ENCODE measurements around the gene PCDHB6. TPM values are rescaled to one million over a fixed set of nuclear protein-coding genes. Genes with fewer than 3 reads are reported as not detected.
"Not testable (repeated sequence)": the region's sequence is repeated elsewhere in the genome, so short reads cannot be mapped to it uniquely, and the experiment has no call there.

The PCDHB6 gene
- total RNA-seq, result not detected in 2 replicates

- Mint-ChIP-seq H3K27ac (no peak within 1 kb of the TSS), H3K4me3 (ENCODE audit: low read depth) (no peak within 1 kb of the TSS), H3K27me3 (ENCODE audit: low read depth) (no peaks in the 10 kb centered on the region), H3K9me3 (peaks cover 31% of the 10 kb centered on the region), H3K4me1 (ENCODE audit: low read depth) (no peaks in the 10 kb centered on the region), H3K36me3 (ENCODE audit: low read depth) (no peaks in the 10 kb centered on the region)
- intact Hi-C loops (cut with micrococcal nuclease), result no loop called here
- no peak for DNase-seq (ENCODE audit: low spot score)
These were observed at the start of gene PCDHB6 for GRCh38 chr5:141149812-141150211. Gene PCDHB6 (plus strand): TSS chr5:141150057. CDS start chr5:141150258, 201 bp downstream.

GRCh38 chr5:141100243-141100805 lies 49.5 kb upstream of the PCDHB6 start, which contains the start of gene PCDHB3:
Gene PCDHB3 (plus strand): TSS chr5:141100473. CDS start chr5:141100650, 177 bp downstream.
- H3K27me3 Mint-ChIP-seq (ENCODE audit: low read depth), result no peaks in the 10 kb centered on the region

GRCh38 chr5:141101059-141101458 lies 48.8 kb upstream of the PCDHB6 start:
- intact Hi-C loops (cut with micrococcal nuclease), result no loop called here
- Mint-ChIP-seq H3K9me3 (peaks cover 27% of the 10 kb centered on the region), H3K27ac (no peak overlapping the region), H3K36me3 (ENCODE audit: low read depth) (no peaks in the 10 kb centered on the region), H3K4me3 (ENCODE audit: low read depth) (no peak overlapping the region), H3K27me3 (ENCODE audit: low read depth) (no peaks in the 10 kb centered on the region), H3K4me1 (ENCODE audit: low read depth) (peaks cover 3% of the 10 kb centered on the region)
- DNase-seq (ENCODE audit: low spot score), result no peak

More at GRCh38 chr5:141100243-141100805, 49.5 kb upstream of the PCDHB6 start, which contains the start of gene PCDHB3:
- Mint-ChIP-seq H3K4me3 (ENCODE audit: low read depth) (no peak within 1 kb of the TSS), H3K9me3 (peaks cover 31% of the 10 kb centered on the region), H3K36me3 (ENCODE audit: low read depth) (no peaks in the 10 kb centered on the region), H3K27ac (no peak within 1 kb of the TSS), H3K4me1 (ENCODE audit: low read depth) (peaks cover 3% of the 10 kb centered on the region)
- no peak for DNase-seq (ENCODE audit: low spot score)
- intact Hi-C loops (cut with micrococcal nuclease), result no loop called here

GRCh38 chr5:141102070-141102469 lies 47.8 kb upstream of the PCDHB6 start:
- DNase-seq (ENCODE audit: low spot score), result not testable (repeated sequence)

GRCh38 chr5:141102471-141102870 lies 47.4 kb upstream of the PCDHB6 start:
- H3K27me3 Mint-ChIP-seq (ENCODE audit: low read depth); H3K4me1 Mint-ChIP-seq (ENCODE audit: low read depth); intact Hi-C loops (cut with micrococcal nuclease); DNase-seq (ENCODE audit: low spot score); H3K36me3 Mint-ChIP-seq (ENCODE audit: low read depth); H3K27ac Mint-ChIP-seq; H3K4me3 Mint-ChIP-seq (ENCODE audit: low read depth): not testable (repeated sequence)
- H3K9me3 Mint-ChIP-seq, result peaks cover 33% of the 10 kb centered on the region

More at GRCh38 chr5:141102070-141102469, 47.8 kb upstream of the PCDHB6 start:
- H3K4me1 Mint-ChIP-seq (ENCODE audit: low read depth); H3K27ac Mint-ChIP-seq; H3K4me3 Mint-ChIP-seq (ENCODE audit: low read depth); H3K27me3 Mint-ChIP-seq (ENCODE audit: low read depth); intact Hi-C loops (cut with micrococcal nuclease); H3K36me3 Mint-ChIP-seq (ENCODE audit: low read depth): not testable (repeated sequence)
- peaks cover 29% of the 10 kb centered on the region for H3K9me3 Mint-ChIP-seq

- DNase-seq (ENCODE audit: low spot score), result no peak
- Mint-ChIP-seq H3K4me1 (ENCODE audit: low read depth) (peaks cover under 1% of the 10 kb centered on the region), H3K4me3 (ENCODE audit: low read depth) (no peak overlapping the region), H3K9me3 (peaks cover 25% of the 10 kb centered on the region), H3K27ac (no peak overlapping the region), H3K36me3 (ENCODE audit: low read depth) (no peaks in the 10 kb centered on the region), H3K27me3 (ENCODE audit: low read depth) (no peaks in the 10 kb centered on the region)
- intact Hi-C loops (cut with micrococcal nuclease), result no loop called here
These were observed 44.5 kb upstream of the PCDHB6 start for GRCh38 chr5:141105350-141105749.

- intact Hi-C loops (cut with micrococcal nuclease), result no loop called here
- Mint-ChIP-seq H3K27ac (no peak overlapping the region), H3K36me3 (ENCODE audit: low read depth) (no peaks in the 10 kb centered on the region), H3K27me3 (ENCODE audit: low read depth) (no peaks in the 10 kb centered on the region), H3K4me1 (ENCODE audit: low read depth) (no peaks in the 10 kb centered on the region), H3K4me3 (ENCODE audit: low read depth) (no peak overlapping the region), H3K9me3 (peaks cover 41% of the 10 kb centered on the region)
- no peak for DNase-seq (ENCODE audit: low spot score)
These were observed 30.6 kb upstream of the PCDHB6 start for GRCh38 chr5:141119250-141119649.

GRCh38 chr5:141121563-141121962 lies 28.3 kb upstream of the PCDHB6 start, which contains the start of gene PCDHB4:
Gene PCDHB4 (plus strand): TSS chr5:141121818. CDS start chr5:141121999, 181 bp downstream.
- no peaks in the 10 kb centered on the region for H3K36me3 Mint-ChIP-seq (ENCODE audit: low read depth)
- no peak within 1 kb of the TSS for H3K4me3 Mint-ChIP-seq (ENCODE audit: low read depth)
- H3K4me1 Mint-ChIP-seq (ENCODE audit: low read depth), result no peaks in the 10 kb centered on the region
- H3K9me3 Mint-ChIP-seq, result peaks cover 23% of the 10 kb centered on the region
- no peak for DNase-seq (ENCODE audit: low spot score)
- intact Hi-C loops (cut with micrococcal nuclease), result no loop called here
- no peaks in the 10 kb centered on the region for H3K27me3 Mint-ChIP-seq (ENCODE audit: low read depth)
- H3K27ac Mint-ChIP-seq, result no peak within 1 kb of the TSS

- Mint-ChIP-seq H3K4me3 (ENCODE audit: low read depth) (no peak overlapping the region), H3K27ac (no peak overlapping the region), H3K27me3 (ENCODE audit: low read depth) (no peaks in the 10 kb centered on the region), H3K4me1 (ENCODE audit: low read depth) (no peaks in the 10 kb centered on the region), H3K9me3 (peaks cover 19% of the 10 kb centered on the region), H3K36me3 (ENCODE audit: low read depth) (no peaks in the 10 kb centered on the region)
- DNase-seq (ENCODE audit: low spot score), result no peak
- intact Hi-C loops (cut with micrococcal nuclease), result no loop called here
These were observed 27.9 kb upstream of the PCDHB6 start for GRCh38 chr5:141121985-141122384.

- H3K27me3 Mint-ChIP-seq (ENCODE audit: low read depth); intact Hi-C loops (cut with micrococcal nuclease); H3K4me1 Mint-ChIP-seq (ENCODE audit: low read depth): not testable (repeated sequence)
These were observed 26.3 kb upstream of the PCDHB6 start for GRCh38 chr5:141123396-141124135.

GRCh38 chr5:141127305-141127704 lies 22.6 kb upstream of the PCDHB6 start:
- H3K36me3 Mint-ChIP-seq (ENCODE audit: low read depth), result no peaks in the 10 kb centered on the region
- no peak overlapping the region for H3K27ac Mint-ChIP-seq
- H3K4me1 Mint-ChIP-seq (ENCODE audit: low read depth), result no peaks in the 10 kb centered on the region
- H3K27me3 Mint-ChIP-seq (ENCODE audit: low read depth), result no peaks in the 10 kb centered on the region
- peaks cover 24% of the 10 kb centered on the region for H3K9me3 Mint-ChIP-seq
- no peak overlapping the region for H3K4me3 Mint-ChIP-seq (ENCODE audit: low read depth)
- no peak for DNase-seq (ENCODE audit: low spot score)
- intact Hi-C loops (cut with micrococcal nuclease), result no loop called here

More at GRCh38 chr5:141123396-141124135, 26.3 kb upstream of the PCDHB6 start:
- not testable (repeated sequence) for H3K4me3 Mint-ChIP-seq (ENCODE audit: low read depth); H3K27ac Mint-ChIP-seq; DNase-seq (ENCODE audit: low spot score); H3K36me3 Mint-ChIP-seq (ENCODE audit: low read depth)
- H3K9me3 Mint-ChIP-seq, result peaks cover 23% of the 10 kb centered on the region

- peak within 1 kb of the TSS; percentile 30 for H3K4me3 Mint-ChIP-seq (ENCODE audit: low read depth)
- intact Hi-C loops (cut with micrococcal nuclease), result no loop called here
- no peak for DNase-seq (ENCODE audit: low spot score)
- peaks cover 56% of the 10 kb centered on the region for H3K9me3 Mint-ChIP-seq
- no peaks in the 10 kb centered on the region for H3K36me3 Mint-ChIP-seq (ENCODE audit: low read depth)
- no peaks in the 10 kb centered on the region for H3K27me3 Mint-ChIP-seq (ENCODE audit: low read depth)
- no peak within 1 kb of the TSS for H3K27ac Mint-ChIP-seq
- no peaks in the 10 kb centered on the region for H3K4me1 Mint-ChIP-seq (ENCODE audit: low read depth)
These were observed 14.7 kb upstream of the PCDHB6 start, which contains the start of gene PCDHB5 for GRCh38 chr5:141135030-141135717. Gene PCDHB5 (plus strand): TSS chr5:141135206. CDS start chr5:141135435, 229 bp downstream.

All from activated T-helper 2 cell treated with anti-CD3 and anti-CD28 coated beads, Interferon-gamma antibody, Interleukin-2, Interleukin-4, amounts not matched to agents 10 μg/mL and 5 μg/mL and 100 μg/mL, durations not matched to agents 14 hours and 24 hours and 36 hours (primary cell).